ENCODE results near the gene NQO2. TPM values are rescaled to one million over a fixed set of nuclear protein-coding genes. Genes with fewer than 3 reads are reported as not detected.

Gene NQO2
- total and polyA plus RNA-seq, 2 donors (not counting 1 experiment from before 2014, with no cell fraction given) = 6.2 to 21.5 TPM

GRCh38 chr6:2958331-2958711, 41.4 kb upstream of the NQO2 start:
- peaks cover 0 to 5% of the 10 kb centered on the region in 2 experiments for H3K36me3 ChIP-seq (replicated peaks in 1 of 2; ENCODE audit: control extremely low read depth in 1 of 2, control insufficient read depth in 1 of 2, extremely low read depth in 1 of 2, insufficient read depth in 2 of 2, low read length in 1 of 2)
- no peak overlapping the region for H3K4me3 ChIP-seq (ENCODE audit: control extremely low read depth in 1 of 5, extremely low read depth in 1 of 5, insufficient read depth in 1 of 5, low read depth in 2 of 5, low read length in 4 of 5)
- H3K27me3 ChIP-seq (replicated peaks in 1 of 4; ENCODE audit: control extremely low read depth in 1 of 4, control insufficient read depth in 3 of 4, insufficient read depth in 4 of 4, low read length in 3 of 4) = no peaks in the 10 kb centered on the region
- no peak overlapping the region for H3K27ac ChIP-seq (ENCODE audit: low read length in 2 of 2)
- no peaks in the 10 kb centered on the region for H3K27me3 Mint-ChIP-seq
- H2AFZ ChIP-seq (ENCODE audit: insufficient read depth, low read depth, low read length, poor library complexity, severe bottlenecking) = peak overlapping the region; percentile 53
- TF ChIP-seq CTCF (IDR thresholded peaks at IDR 0.05) = no peak
- TF ChIP-seq EZH2 (IDR thresholded peaks at IDR 0.05; ENCODE audit: borderline replicate concordance, insufficient read depth, low read depth, low read length, poor library complexity, severe bottlenecking) = no peak
- no peaks in the 10 kb centered on the region for H4K20me1 ChIP-seq (ENCODE audit: control insufficient read depth, insufficient read depth, low read length, poor library complexity, severe bottlenecking)
- ChIA-PET CTCF (interaction anchor here (0.5 to 1.1 kb wide), 5 partner anchors 13 to 133 kb away, joined by 3 to 4 read pairs (median 4); no protein-coding TSS in a partner anchor), POLR2A (no interaction called here)
- H3K9me3 Mint-ChIP-seq (ENCODE audit: insufficient read depth) = no peaks in the 10 kb centered on the region
- 25% methylated on average over 18 of the region's 18 CpGs for WGBS (ENCODE audit: insufficient coverage)
- H3K4me1 ChIP-seq (ENCODE audit: control insufficient read depth in 2 of 2, insufficient read depth in 2 of 2, low read length in 2 of 2) = peaks cover 3 to 4% of the 10 kb centered on the region in 2 donors
- ATAC-seq (ENCODE audit: low read depth) = peak; percentile 17
- peaks cover 21% of the 10 kb centered on the region for H3K4me1 Mint-ChIP-seq
- H3K79me2 ChIP-seq (ENCODE audit: control insufficient read depth, insufficient read depth, low read length) = no peaks in the 10 kb centered on the region
- H3K4me2 ChIP-seq (replicated peaks; ENCODE audit: low read depth, low read length, poor library complexity, severe bottlenecking) = peak overlapping the region; percentile 40
- H3K9ac ChIP-seq (ENCODE audit: low read length) = no peak overlapping the region
- peak overlapping the region; percentile 37 for H3K27ac Mint-ChIP-seq
- no peaks in the 10 kb centered on the region for H3K9me3 ChIP-seq (ENCODE audit: control extremely low read depth in 1 of 3, control insufficient read depth in 2 of 3, insufficient read depth in 1 of 3, low read length in 2 of 3)
- DNase-seq = no peak
- no peak overlapping the region for H3K4me3 Mint-ChIP-seq
- intact Hi-C loops (cut with micrococcal nuclease) = no loop called here

- TF ChIP-seq EZH2 (IDR thresholded peaks at IDR 0.05; ENCODE audit: borderline replicate concordance, insufficient read depth, low read depth, low read length, poor library complexity, severe bottlenecking) = no peak
- no peak for TF ChIP-seq CTCF (IDR thresholded peaks at IDR 0.05)
Measured at GRCh38 chr6:2958776-2959175, 40.9 kb upstream of the NQO2 start.

More at GRCh38 chr6:2958776-2959175, 40.9 kb upstream of the NQO2 start:
- POLR2A ChIA-PET = no interaction called here
- H3K4me3 Mint-ChIP-seq = no peak overlapping the region
- Histone ChIP-seq H3K36me3 (replicated peaks in 1 of 2; ENCODE audit: control extremely low read depth in 1 of 2, control insufficient read depth in 1 of 2, extremely low read depth in 1 of 2, insufficient read depth in 2 of 2, low read length in 1 of 2) (peaks cover 0 to 5% of the 10 kb centered on the region in 2 experiments), H2AFZ (ENCODE audit: insufficient read depth, low read depth, low read length, poor library complexity, severe bottlenecking) (peak overlapping the region; percentile 53), H3K4me1 (ENCODE audit: control insufficient read depth in 2 of 2, insufficient read depth in 2 of 2, low read length in 2 of 2) (peaks cover 3 to 4% of the 10 kb centered on the region in 2 donors), H3K4me2 (replicated peaks; ENCODE audit: low read depth, low read length, poor library complexity, severe bottlenecking) (peak overlapping the region; percentile 40), H3K27me3 (replicated peaks in 1 of 4; ENCODE audit: control extremely low read depth in 1 of 4, control insufficient read depth in 3 of 4, insufficient read depth in 4 of 4, low read length in 3 of 4) (no peaks in the 10 kb centered on the region), H3K9me3 (ENCODE audit: control extremely low read depth in 1 of 3, control insufficient read depth in 2 of 3, insufficient read depth in 1 of 3, low read length in 2 of 3) (no peaks in the 10 kb centered on the region), H4K20me1 (ENCODE audit: control insufficient read depth, insufficient read depth, low read length, poor library complexity, severe bottlenecking) (no peaks in the 10 kb centered on the region), H3K27ac (ENCODE audit: low read length in 2 of 2) (no peak overlapping the region), H3K79me2 (ENCODE audit: control insufficient read depth, insufficient read depth, low read length) (no peaks in the 10 kb centered on the region), H3K4me3 (ENCODE audit: control extremely low read depth in 1 of 5, extremely low read depth in 1 of 5, insufficient read depth in 1 of 5, low read depth in 2 of 5, low read length in 4 of 5) (no peak overlapping the region), H3K9ac (ENCODE audit: low read length) (no peak overlapping the region)
- WGBS (ENCODE audit: insufficient coverage) = 94% methylated on average over 9 of the region's 9 CpGs
- H3K4me1 Mint-ChIP-seq = peaks cover 24% of the 10 kb centered on the region
- H3K9me3 Mint-ChIP-seq (ENCODE audit: insufficient read depth) = no peaks in the 10 kb centered on the region
- no peak overlapping the region for H3K27ac Mint-ChIP-seq
- DNase-seq = no peak
- intact Hi-C loops (cut with micrococcal nuclease) = no loop called here
- CTCF ChIA-PET = interaction anchor here (0.6 to 1.1 kb wide), 4 partner anchors 26 to 133 kb away, joined by 3 to 4 read pairs (median 4); no protein-coding TSS in a partner anchor
- H3K27me3 Mint-ChIP-seq = no peaks in the 10 kb centered on the region
- ATAC-seq (ENCODE audit: low read depth) = no peak
